Measurements from ENCODE around the gene DCAF11. TPM values are rescaled to one million over a fixed set of nuclear protein-coding genes. Genes with fewer than 3 reads are reported as not detected.

The DCAF11 gene
- total RNA-seq, 1 experiment from 2014 or later, result 45.5 TPM

GRCh38 chr14:24074625-24075484 is 39.7 kb upstream of the DCAF11 start:
- POLR2A ChIA-PET (ENCODE audit: low non-redundant PET), result interaction anchor here (0.6 to 0.7 kb wide), 2 partner anchors 19 to 98 kb away, joined by 4 to 11 read pairs; no protein-coding TSS in a partner anchor

DNA sequence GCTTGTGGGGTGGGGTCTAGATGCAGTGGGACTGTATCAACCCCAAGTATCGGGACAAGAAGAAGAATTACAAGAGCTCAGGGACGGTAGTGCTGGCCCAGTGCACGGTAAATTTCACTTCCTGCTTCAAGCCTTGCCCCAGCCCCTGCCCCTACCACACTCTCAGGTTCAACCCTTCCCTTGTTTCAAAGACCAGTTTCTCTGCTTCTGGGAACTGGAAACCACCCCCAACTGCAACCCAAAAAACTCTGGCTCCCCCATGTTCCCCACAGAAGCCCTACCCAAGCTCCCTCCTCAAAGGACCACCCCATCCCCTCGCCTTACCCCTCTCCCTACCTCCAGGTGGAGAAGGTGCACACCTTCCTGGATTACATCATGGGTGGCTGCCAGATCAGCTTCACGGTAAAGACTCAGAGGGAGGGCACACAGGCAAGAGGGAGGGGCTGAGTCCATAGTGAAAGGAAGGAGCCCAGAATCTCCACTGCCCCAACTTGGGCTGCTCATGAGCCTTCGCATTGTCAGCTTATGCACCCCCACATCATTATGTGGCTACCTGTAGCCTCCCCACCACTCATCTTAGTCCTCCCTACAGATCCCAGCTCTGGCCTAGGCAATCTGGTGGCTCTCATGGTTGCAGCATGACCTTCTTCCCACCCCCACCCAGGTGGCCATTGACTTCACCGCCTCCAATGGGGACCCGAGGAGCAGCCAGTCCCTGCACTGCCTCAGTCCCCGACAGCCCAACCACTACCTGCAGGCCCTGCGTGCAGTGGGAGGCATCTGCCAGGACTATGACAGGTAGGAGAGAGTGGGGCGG is 38.9 kb upstream of the DCAF11 start:
- DNase-seq (ENCODE audit: low spot score), result no peak
- ChIA-PET POLR2A (ENCODE audit: low non-redundant PET) (interaction anchor here (0.6 kb wide), 1 partner anchor 18 kb away, joined by 11 read pairs; no protein-coding TSS in a partner anchor), CTCF (no interaction called here)
- peaks cover 18% of the 10 kb centered on the region for H3K27me3 ChIP-seq (replicated peaks; ENCODE audit: insufficient read depth, low read depth, low read length, poor library complexity)
- peaks cover 3% of the 10 kb centered on the region for H3K4me1 ChIP-seq (ENCODE audit: insufficient read depth, low read length, poor library complexity, severe bottlenecking)
- H3K4me3 ChIP-seq (ENCODE audit: low read depth, low read length, poor library complexity, severe bottlenecking), result no peak overlapping the region
- no peaks in the 10 kb centered on the region for H3K9me3 ChIP-seq (ENCODE audit: low read depth, low read length, poor library complexity, severe bottlenecking)
- no peaks in the 10 kb centered on the region for H3K36me3 ChIP-seq (ENCODE audit: insufficient read depth, low read length, poor library complexity, severe bottlenecking)
- no TSS peak for BruUV-seq (replicated peaks)
- no peak overlapping the region for H3K27ac ChIP-seq (ENCODE audit: low read depth, low read length, poor library complexity, severe bottlenecking)
- intact Hi-C loops (cut with micrococcal nuclease; ENCODE audit: unreplicated experiment), result no loop called here
- TF ChIP-seq EZH2 (IDR thresholded peaks at IDR 0.05; ENCODE audit: borderline replicate concordance, low read depth, low read length, poor library complexity, severe bottlenecking) (no peak), CTCF (conservative IDR thresholded peaks at IDR 0.05; ENCODE audit: low read depth, low read length) (no peak)

More at GRCh38 chr14:24074625-24075484, 39.7 kb upstream of the DCAF11 start:
- DNase-seq (ENCODE audit: low spot score), result no peak
- peaks cover 15% of the 10 kb centered on the region for H3K27me3 ChIP-seq (replicated peaks; ENCODE audit: insufficient read depth, low read depth, low read length, poor library complexity)
- CTCF ChIA-PET, result no interaction called here
- intact Hi-C loops (cut with micrococcal nuclease; ENCODE audit: unreplicated experiment), result no loop called here
- H3K36me3 ChIP-seq (ENCODE audit: insufficient read depth, low read length, poor library complexity, severe bottlenecking), result no peaks in the 10 kb centered on the region
- H3K9me3 ChIP-seq (ENCODE audit: low read depth, low read length, poor library complexity, severe bottlenecking), result no peaks in the 10 kb centered on the region
- no peak overlapping the region for H3K4me3 ChIP-seq (ENCODE audit: low read depth, low read length, poor library complexity, severe bottlenecking)
- H3K27ac ChIP-seq (ENCODE audit: low read depth, low read length, poor library complexity, severe bottlenecking), result no peak overlapping the region
- H3K4me1 ChIP-seq (ENCODE audit: insufficient read depth, low read length, poor library complexity, severe bottlenecking), result no peaks in the 10 kb centered on the region
- no TSS peak for BruUV-seq (replicated peaks)
- TF ChIP-seq EZH2 (IDR thresholded peaks at IDR 0.05; ENCODE audit: borderline replicate concordance, low read depth, low read length, poor library complexity, severe bottlenecking), result no peak
- no peak for TF ChIP-seq CTCF (conservative IDR thresholded peaks at IDR 0.05; ENCODE audit: low read depth, low read length)

DNA sequence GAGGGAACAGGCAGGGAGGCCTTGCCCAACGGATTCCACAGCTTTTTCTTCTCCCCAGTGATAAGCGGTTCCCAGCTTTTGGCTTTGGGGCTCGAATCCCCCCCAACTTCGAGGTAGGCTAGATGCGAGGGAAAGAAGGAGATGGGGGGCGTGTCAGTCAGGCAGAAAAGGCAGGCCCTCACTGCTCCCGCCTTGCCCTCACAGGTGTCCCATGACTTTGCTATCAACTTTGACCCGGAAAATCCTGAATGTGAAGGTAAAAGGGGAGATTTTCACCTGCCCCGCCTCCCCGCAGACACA is 38.3 kb upstream of the DCAF11 start:
- POLR2A ChIA-PET (ENCODE audit: low non-redundant PET), result no interaction called here
- Histone ChIP-seq H3K4me3 (ENCODE audit: low read depth, low read length, poor library complexity, severe bottlenecking) (no peak overlapping the region), H3K36me3 (ENCODE audit: insufficient read depth, low read length, poor library complexity, severe bottlenecking) (no peaks in the 10 kb centered on the region), H3K9me3 (ENCODE audit: low read depth, low read length, poor library complexity, severe bottlenecking) (no peaks in the 10 kb centered on the region), H3K4me1 (ENCODE audit: insufficient read depth, low read length, poor library complexity, severe bottlenecking) (peaks cover 6% of the 10 kb centered on the region), H3K27me3 (replicated peaks; ENCODE audit: insufficient read depth, low read depth, low read length, poor library complexity) (peaks cover 16% of the 10 kb centered on the region), H3K27ac (ENCODE audit: low read depth, low read length, poor library complexity, severe bottlenecking) (no peak overlapping the region)
- no TSS peak for BruUV-seq (replicated peaks)
- no peak for DNase-seq (ENCODE audit: low spot score)
- intact Hi-C loops (cut with micrococcal nuclease; ENCODE audit: unreplicated experiment), result no loop called here
- CTCF ChIA-PET, result no interaction called here
- no peak for TF ChIP-seq EZH2 (IDR thresholded peaks at IDR 0.05; ENCODE audit: borderline replicate concordance, low read depth, low read length, poor library complexity, severe bottlenecking)
- no peak for TF ChIP-seq CTCF (conservative IDR thresholded peaks at IDR 0.05; ENCODE audit: low read depth, low read length)
